Gastrocnemius medialis (tissue), 4 donors: ENCODE results near the gene MRTFA.

Experiments used
- CTCF ChIP-seq, 5 experiments: fragments of 450-650 bp in 3 of 5; fragments of 200-600 bp in 2 of 5; sonication (generic) in 2 of 5; IDR thresholded peaks in 4 of 5; conservative IDR thresholded peaks in 1 of 5; 1 replicate in 4 of 5; 2 replicates in 1 of 5; pipeline ENCODE4 v1.5.1; 2016 to 2019; ENCODE audit warnings: antibody characterized with exemption in 5 of 5, mild to moderate bottlenecking in 3 of 5, moderate library complexity in 3 of 5
- POLR2A ChIP-seq, 2 donors: fragments of 450-650 bp; IDR thresholded peaks; one replicate each; pipeline ENCODE4 v1.6.1; 2017; ENCODE audit warnings: antibody characterized with exemption in 2 of 2, mild to moderate bottlenecking in 2 of 2, moderate library complexity in 2 of 2

GRCh38 chr22:40680819-40681183 is 44.3 kb upstream of the MRTFA start:
- TF ChIP-seq POLR2A (IDR thresholded peaks at IDR 0.05) (no peak), CTCF (IDR thresholded peaks at IDR 0.05 in 4 of 5, conservative IDR thresholded peaks at IDR 0.05 in 1 of 5) (no peak)
